Transverse colon (tissue), 4 donors: ENCODE measurements around the gene EHBP1. TPM values are rescaled to one million over a fixed set of nuclear protein-coding genes. Genes with fewer than 3 reads are reported as not detected.

Source experiments
- DNase-seq: peaks from one replicate; pipeline ENCODE4 v3.0.0-alpha.2; 2019
- H3K27ac ChIP-seq, 4 donors: fragments of 200-600 bp; sonication (generic); 2 replicates each; pipeline ENCODE4 v1.5.1; 2016 to 2018; ENCODE audit warnings: inconsistent platforms in 4 of 4
- H3K27me3 ChIP-seq: fragments of 200-600 bp; sonication (generic); 2 replicates; pipeline ENCODE4 v1.5.1; 2017; ENCODE audit warnings: inconsistent platforms
- H3K36me3 ChIP-seq, 4 donors: fragments of 200-600 bp; sonication (generic); 2 replicates each; pipeline ENCODE4 v1.5.1; 2017 to 2019; ENCODE audit warnings: inconsistent platforms in 4 of 4
- H3K4me1 ChIP-seq, 4 donors: fragments of 200-600 bp; sonication (generic); 2 replicates each; pipeline ENCODE4 v1.5.1; 2017 to 2020; ENCODE audit warnings: inconsistent platforms in 4 of 4
- H3K4me3 ChIP-seq, 4 donors: fragments of 200-600 bp; sonication (generic); 1 replicate in 1 of 4; 2 replicates in 3 of 4; pipeline versions ENCODE4 v1.5.1 to v1.6.1; 2017 to 2019; ENCODE audit warnings: inconsistent platforms in 4 of 4
- H3K9me3 ChIP-seq, 2 donors: fragments of 200-600 bp; sonication (generic); 2 replicates each; pipeline ENCODE4 v1.5.1; 2017 to 2019; ENCODE audit warnings: inconsistent platforms in 2 of 2
- EP300 ChIP-seq: sonication (generic); formaldehyde crosslinking; IDR thresholded peaks from one replicate; pipeline ENCODE4 v1.6.1; 2017; ENCODE audit warnings: antibody characterized with exemption, low read depth
- POLR2A ChIP-seq: fragments of 450-650 bp; IDR thresholded peaks from one replicate; pipeline ENCODE4 v1.6.1; 2016; ENCODE audit warnings: antibody characterized with exemption, mild to moderate bottlenecking, moderate library complexity
- POLR2AphosphoS5 ChIP-seq, 3 donors: sonication (generic); formaldehyde crosslinking; IDR thresholded peaks; one replicate each; pipeline ENCODE4 v1.6.1; 2016; ENCODE audit warnings: antibody characterized with exemption in 3 of 3
- WGBS, 2 donors: methylation state at CpG; one replicate each; pipeline ENCODE4 v1.1.5; 2018; ENCODE audit warnings: low coverage in 1 of 2; 5-methylcytosine and 5-hydroxymethylcytosine counted together
- in situ Hi-C, 4 donors: fragments of 200-750 bp; cut with MboI; loops; one replicate each; pipeline versions ENCODE4 v1.15.0 to v1.15.1; 2017; ENCODE audit warnings: low sequenced_read_pairs in 3 of 4, low pct_ligation_motif_present in 1 of 4, low pct_unique_long_range_greater_than_20kb in 1 of 4
- intact Hi-C: fragments of 100-400 bp; cut with DNase I; formaldehyde crosslinking; loops from one replicate; pipeline ENCODE4 v1.15.1; 2023; ENCODE audit warnings: low total_unique reads
- total RNA-seq, 4 donors: library from RNA; depleted of rRNA; stranded (reverse); fragments of >200 nt; gene quantifications; one replicate each; pipeline ENCODE4 v1.1.0, GENCODE V29; 2016
- TF ChIP-seq, protein P1 (sequence below), 5 experiments: fragments of 200-600 bp in 3 of 5; fragments of 450-650 bp in 2 of 5; sonication (generic) in 3 of 5; IDR thresholded peaks; 1 replicate in 2 of 5; 2 replicates in 3 of 5; pipeline ENCODE4 v1.5.1; 2016 to 2017; ENCODE audit warnings: antibody characterized with exemption in 5 of 5, inconsistent platforms in 3 of 5, mild to moderate bottlenecking in 2 of 5, moderate library complexity in 1 of 5

Gene EHBP1
- total RNA-seq, 4 donors from 2014 or later = 41.1 to 69.4 (median 47.0) TPM

DNA sequence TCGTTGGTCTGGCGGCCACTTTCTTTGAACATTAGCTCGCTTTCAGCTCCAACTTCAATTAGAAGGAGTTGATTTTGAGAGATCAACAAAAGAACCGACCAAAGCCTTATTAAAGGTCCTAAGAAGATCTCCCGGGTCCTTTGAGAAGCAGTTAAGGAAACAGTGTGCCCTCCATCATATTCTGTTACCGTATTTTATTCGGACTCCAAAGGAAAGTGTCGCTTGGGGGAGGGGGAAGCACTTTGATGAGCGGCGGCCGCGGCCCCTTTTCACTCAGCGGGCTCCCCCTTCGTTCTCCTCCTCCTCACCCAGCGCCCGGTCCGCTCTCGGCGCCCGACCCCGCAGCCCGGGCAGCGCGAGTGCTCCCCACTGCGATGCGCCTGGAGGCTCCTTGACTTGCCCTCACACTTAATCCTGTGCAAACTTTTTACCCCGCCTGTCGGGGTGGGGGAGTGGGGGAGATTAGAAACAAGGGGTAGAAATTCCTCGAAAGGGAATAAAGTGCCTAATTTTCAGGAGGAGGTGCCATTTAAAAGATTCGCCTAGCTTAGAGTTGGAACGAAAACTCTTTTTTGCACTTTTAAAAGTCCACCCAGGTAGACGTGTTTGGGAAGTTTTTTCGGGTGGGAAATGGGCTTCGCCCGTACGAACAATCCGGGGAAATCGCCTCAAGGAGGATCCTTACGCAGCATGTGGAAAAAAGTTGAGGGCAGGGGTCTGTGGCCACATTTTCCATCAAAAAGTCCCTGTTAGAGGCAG lies 343.9 kb downstream of the EHBP1 start:
- DNase-seq = no peak
- TF ChIP-seq POLR2A (no peak), POLR2AphosphoS5 (IDR thresholded peaks at IDR 0.05) (peak in 1 of 3 donors; percentile 6)
- in situ Hi-C loops = no loop called here
- Histone ChIP-seq H3K36me3 (no peaks in the 10 kb centered on the region), H3K27ac (no peak overlapping the region), H3K9me3 (no peaks in the 10 kb centered on the region), H3K27me3 (peaks cover 100% of the 10 kb centered on the region), H3K4me1 (peaks cover 28 to 58% (median 53%) of the 10 kb centered on the region in 4 donors), H3K4me3 (peak overlapping the region; percentile 9 to 58 (median 39))
- WGBS, 2 donors = 7 to 12% methylated on average over 10 to 39 of the region's 39 CpGs
- intact Hi-C loops = no loop called here

DNA sequence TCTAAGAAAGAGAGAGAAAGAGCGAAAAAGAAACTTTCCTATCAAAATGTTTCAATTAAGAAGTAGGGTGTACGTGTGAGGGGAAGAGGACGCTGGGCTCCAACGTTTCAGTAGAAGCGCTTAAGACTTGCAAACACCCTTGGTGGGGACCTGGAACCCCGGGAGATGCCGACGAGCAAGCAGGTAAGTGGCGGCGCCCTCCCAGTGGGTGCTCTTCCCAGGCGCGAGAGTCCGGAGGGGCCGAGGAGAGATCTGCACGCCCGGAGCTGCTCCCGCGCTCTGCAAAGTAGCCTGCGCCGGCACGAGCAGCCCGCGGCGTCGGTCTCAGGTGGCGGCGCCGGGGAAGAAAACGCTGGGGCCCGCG lies 344.4 kb downstream of the EHBP1 start:
- Histone ChIP-seq H3K9me3 (no peaks in the 10 kb centered on the region), H3K27ac (no peak overlapping the region), H3K4me1 (peaks cover 30 to 63% (median 56%) of the 10 kb centered on the region in 4 donors), H3K27me3 (peaks cover 100% of the 10 kb centered on the region), H3K36me3 (no peaks in the 10 kb centered on the region), H3K4me3 (peak overlapping the region; percentile 31 to 58 (median 40))
- in situ Hi-C loops (no loop called here), intact Hi-C loops (no loop called here)
- 0 to 3% methylated on average over 4 to 16 of the region's 31 CpGs for WGBS, 2 donors
- TF ChIP-seq POLR2A (no peak), EP300 (no peak), POLR2AphosphoS5 (IDR thresholded peaks at IDR 0.05) (no peak)
- TF ChIP-seq, protein P1, sequence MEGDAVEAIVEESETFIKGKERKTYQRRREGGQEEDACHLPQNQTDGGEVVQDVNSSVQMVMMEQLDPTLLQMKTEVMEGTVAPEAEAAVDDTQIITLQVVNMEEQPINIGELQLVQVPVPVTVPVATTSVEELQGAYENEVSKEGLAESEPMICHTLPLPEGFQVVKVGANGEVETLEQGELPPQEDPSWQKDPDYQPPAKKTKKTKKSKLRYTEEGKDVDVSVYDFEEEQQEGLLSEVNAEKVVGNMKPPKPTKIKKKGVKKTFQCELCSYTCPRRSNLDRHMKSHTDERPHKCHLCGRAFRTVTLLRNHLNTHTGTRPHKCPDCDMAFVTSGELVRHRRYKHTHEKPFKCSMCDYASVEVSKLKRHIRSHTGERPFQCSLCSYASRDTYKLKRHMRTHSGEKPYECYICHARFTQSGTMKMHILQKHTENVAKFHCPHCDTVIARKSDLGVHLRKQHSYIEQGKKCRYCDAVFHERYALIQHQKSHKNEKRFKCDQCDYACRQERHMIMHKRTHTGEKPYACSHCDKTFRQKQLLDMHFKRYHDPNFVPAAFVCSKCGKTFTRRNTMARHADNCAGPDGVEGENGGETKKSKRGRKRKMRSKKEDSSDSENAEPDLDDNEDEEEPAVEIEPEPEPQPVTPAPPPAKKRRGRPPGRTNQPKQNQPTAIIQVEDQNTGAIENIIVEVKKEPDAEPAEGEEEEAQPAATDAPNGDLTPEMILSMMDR (IDR thresholded peaks at IDR 0.05) = no peak
- DNase-seq = no peak

DNA sequence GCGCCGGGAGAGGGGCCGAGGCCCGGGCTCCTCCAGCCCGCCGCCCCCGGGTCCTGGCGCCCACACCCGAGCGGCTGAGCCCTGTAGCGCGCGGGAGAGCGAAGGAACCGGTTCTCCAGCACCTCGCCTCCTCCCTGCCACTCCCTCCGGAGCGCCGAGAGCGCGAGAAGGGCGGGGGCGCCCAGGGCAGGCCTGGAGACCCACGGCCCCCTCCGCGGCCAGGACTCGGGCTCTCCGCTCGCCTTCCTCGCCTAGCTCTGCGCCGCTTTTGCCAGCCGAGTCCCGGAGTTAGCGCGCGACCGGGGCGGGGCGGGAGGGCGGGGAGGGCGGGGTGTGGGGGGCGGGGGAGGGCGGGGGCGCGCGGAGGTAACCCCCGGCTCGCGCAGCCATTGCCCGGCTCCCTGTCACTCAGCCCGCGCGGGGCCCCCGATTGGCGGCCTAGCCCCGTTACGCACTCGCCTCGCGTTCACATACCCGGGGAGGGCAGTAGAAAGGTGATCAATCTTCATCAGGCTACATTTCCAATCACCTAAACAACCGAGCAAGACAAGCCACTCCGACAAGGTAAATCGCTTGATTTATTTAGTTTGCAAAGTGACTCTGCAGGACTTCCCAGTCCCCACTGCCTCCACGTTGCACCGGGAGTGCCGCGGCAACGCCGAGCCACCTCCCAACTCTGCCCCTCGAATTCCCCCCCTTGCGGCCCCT lies 345.0 kb downstream of the EHBP1 start, which contains the start of gene OTX1:
OTX1 (plus strand) TSS at position 497 of the 708 bp plus-strand sequence. CDS start 2,161 bp downstream, outside the sequence.
- peak; percentile 59 for DNase-seq
- TF ChIP-seq POLR2AphosphoS5 (IDR thresholded peaks at IDR 0.05) (no peak), POLR2A (no peak), EP300 (no peak)
- TF ChIP-seq, protein P1 (IDR thresholded peaks at IDR 0.05) = no peak
- H3K36me3 ChIP-seq = no peaks in the 10 kb centered on the region
- intact Hi-C loops (no loop called here), in situ Hi-C loops (no loop called here)
- peaks cover 100% of the 10 kb centered on the region for H3K27me3 ChIP-seq
- peak within 1 kb of the TSS; percentile 31 to 58 (median 40) for H3K4me3 ChIP-seq
- H3K4me1 ChIP-seq = peaks cover 30 to 68% (median 60%) of the 10 kb centered on the region in 4 donors
- WGBS, 2 donors = 0 to 3% methylated on average over 7 to 46 of the region's 73 CpGs
- H3K27ac ChIP-seq = no peak within 1 kb of the TSS
- H3K9me3 ChIP-seq = no peaks in the 10 kb centered on the region

DNA sequence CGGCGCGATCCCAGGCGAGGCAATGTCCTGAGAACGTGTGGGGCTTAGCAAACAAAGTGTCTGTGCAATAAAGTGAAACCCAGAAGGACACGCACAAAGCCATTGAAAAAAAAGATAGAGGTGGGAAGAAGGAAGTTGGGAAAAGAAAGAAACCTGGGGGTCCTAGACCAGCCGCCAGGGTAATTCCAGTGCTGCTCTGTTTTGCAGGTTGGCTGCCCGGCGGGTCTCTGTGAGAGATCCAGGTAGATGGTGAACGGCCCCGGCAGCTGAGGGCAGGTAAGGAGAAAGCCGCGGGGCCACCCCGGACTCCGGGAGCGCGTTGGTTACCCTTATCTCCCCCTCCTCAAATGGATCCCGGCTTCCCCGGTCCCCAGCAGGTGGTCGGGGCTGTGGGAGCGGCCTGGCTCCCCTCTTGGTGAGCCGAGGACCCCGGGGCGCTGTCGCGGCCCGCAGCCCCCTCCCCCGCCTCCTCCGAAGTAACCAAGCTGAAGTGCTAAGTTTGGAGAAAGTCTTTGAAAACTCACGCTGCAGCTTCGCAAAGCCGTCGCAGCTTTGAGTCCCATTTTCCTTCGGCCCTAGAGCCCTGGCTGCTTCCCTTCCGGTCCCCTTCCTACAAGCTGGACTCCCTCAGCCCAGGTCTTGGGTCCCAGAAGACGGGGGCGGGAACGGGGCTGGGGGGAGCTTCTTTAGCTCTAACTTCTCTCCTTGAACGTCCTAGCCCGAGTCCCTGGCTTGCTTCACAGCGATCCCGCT lies 345.7 kb downstream of the EHBP1 start:
- H3K4me1 ChIP-seq = peaks cover 34 to 75% (median 66%) of the 10 kb centered on the region in 4 donors
- in situ Hi-C loops = no loop called here
- no peak for DNase-seq
- H3K9me3 ChIP-seq = no peaks in the 10 kb centered on the region
- no peak overlapping the region for H3K27ac ChIP-seq
- TF ChIP-seq EP300 (no peak), POLR2A (no peak), POLR2AphosphoS5 (IDR thresholded peaks at IDR 0.05) (no peak)
- TF ChIP-seq, protein P1 (IDR thresholded peaks at IDR 0.05) = no peak
- 0 to 4% methylated on average over 10 to 31 of the region's 42 CpGs for WGBS, 2 donors
- H3K36me3 ChIP-seq = no peaks in the 10 kb centered on the region
- peak overlapping the region; percentile 19 to 58 (median 39) for H3K4me3 ChIP-seq
- intact Hi-C loops = no loop called here
- H3K27me3 ChIP-seq = peaks cover 100% of the 10 kb centered on the region
